ENCODE measurements around the gene MACROD1.

MACROD1 gene

GRCh38 chr11:64006398-64006797, 159.5 kb downstream of the MACROD1 start:
- no peak for DNase-seq (ENCODE audit: insufficient read length, low spot score)
- TF ChIP-seq POLR2A (IDR thresholded peaks at IDR 0.05; ENCODE audit: low read depth, low read length): no peak
- no peak for TF ChIP-seq POLR2AphosphoS5 (IDR thresholded peaks at IDR 0.05; ENCODE audit: low read depth, low read length)
- no peak for TF ChIP-seq SPI1 (IDR thresholded peaks at IDR 0.05; ENCODE audit: low read depth, low read length)
- TF ChIP-seq POU2F2 (IDR thresholded peaks at IDR 0.05; ENCODE audit: low read depth, low read length): no peak
- no peak for TF ChIP-seq PAX5 (IDR thresholded peaks at IDR 0.05; ENCODE audit: insufficient read depth, low read length, severe bottlenecking)
- no peak for TF ChIP-seq TAF1 (IDR thresholded peaks at IDR 0.05; ENCODE audit: low read depth, low read length)
- FAIRE-seq: no peak

GRCh38 chr11:64005691-64006090, 160.2 kb downstream of the MACROD1 start:
- no peak for TF ChIP-seq POU2F2 (IDR thresholded peaks at IDR 0.05; ENCODE audit: low read depth, low read length)
- no peak for TF ChIP-seq PAX5 (IDR thresholded peaks at IDR 0.05; ENCODE audit: insufficient read depth, low read length, severe bottlenecking)
- no peak for TF ChIP-seq SPI1 (IDR thresholded peaks at IDR 0.05; ENCODE audit: low read depth, low read length)
- no peak for TF ChIP-seq POLR2A (IDR thresholded peaks at IDR 0.05; ENCODE audit: low read depth, low read length)
- TF ChIP-seq TAF1 (IDR thresholded peaks at IDR 0.05; ENCODE audit: low read depth, low read length): no peak
- TF ChIP-seq POLR2AphosphoS5 (IDR thresholded peaks at IDR 0.05; ENCODE audit: low read depth, low read length): no peak
- no peak for DNase-seq (ENCODE audit: insufficient read length, low spot score)
- no peak for FAIRE-seq

GRCh38 chr11:64004590-64004984, 161.3 kb downstream of the MACROD1 start:
- TF ChIP-seq POLR2AphosphoS5 (IDR thresholded peaks at IDR 0.05; ENCODE audit: low read depth, low read length) (no peak), POU2F2 (IDR thresholded peaks at IDR 0.05; ENCODE audit: low read depth, low read length) (no peak)
- FAIRE-seq (no peak), DNase-seq (ENCODE audit: insufficient read length, low spot score) (no peak)

- no peak for TF ChIP-seq PAX5 (IDR thresholded peaks at IDR 0.05; ENCODE audit: insufficient read depth, low read length, severe bottlenecking)
- TF ChIP-seq SPI1 (IDR thresholded peaks at IDR 0.05; ENCODE audit: low read depth, low read length): no peak
- TF ChIP-seq POU2F2 (IDR thresholded peaks at IDR 0.05; ENCODE audit: low read depth, low read length): no peak
- TF ChIP-seq POLR2AphosphoS5 (IDR thresholded peaks at IDR 0.05; ENCODE audit: low read depth, low read length): no peak
- TF ChIP-seq TAF1 (IDR thresholded peaks at IDR 0.05; ENCODE audit: low read depth, low read length): no peak
- TF ChIP-seq POLR2A (IDR thresholded peaks at IDR 0.05; ENCODE audit: low read depth, low read length): no peak
- FAIRE-seq: no peak
- no peak for DNase-seq (ENCODE audit: insufficient read length, low spot score)
Measured at GRCh38 chr11:64003807-64004589, 161.9 kb downstream of the MACROD1 start.

GRCh38 chr11:64001484-64002420, 164.2 kb downstream of the MACROD1 start:
- DNase-seq (ENCODE audit: insufficient read length, low spot score) (no peak), FAIRE-seq (peak; percentile 40)
- TF ChIP-seq TAF1 (IDR thresholded peaks at IDR 0.05; ENCODE audit: low read depth, low read length) (no peak), SPI1 (IDR thresholded peaks at IDR 0.05; ENCODE audit: low read depth, low read length) (no peak), PAX5 (IDR thresholded peaks at IDR 0.05; ENCODE audit: insufficient read depth, low read length, severe bottlenecking) (no peak), POLR2A (IDR thresholded peaks at IDR 0.05; ENCODE audit: low read depth, low read length) (no peak), POLR2AphosphoS5 (IDR thresholded peaks at IDR 0.05; ENCODE audit: low read depth, low read length) (no peak), POU2F2 (IDR thresholded peaks at IDR 0.05; ENCODE audit: low read depth, low read length) (no peak)

- DNase-seq (ENCODE audit: insufficient read length, low spot score) (no peak), FAIRE-seq (no peak)
- no peak for TF ChIP-seq SPI1 (IDR thresholded peaks at IDR 0.05; ENCODE audit: low read depth, low read length)
- no peak for TF ChIP-seq PAX5 (IDR thresholded peaks at IDR 0.05; ENCODE audit: insufficient read depth, low read length, severe bottlenecking)
- TF ChIP-seq TAF1 (IDR thresholded peaks at IDR 0.05; ENCODE audit: low read depth, low read length): no peak
- no peak for TF ChIP-seq POU2F2 (IDR thresholded peaks at IDR 0.05; ENCODE audit: low read depth, low read length)
- TF ChIP-seq POLR2A (IDR thresholded peaks at IDR 0.05; ENCODE audit: low read depth, low read length): no peak
- TF ChIP-seq POLR2AphosphoS5 (IDR thresholded peaks at IDR 0.05; ENCODE audit: low read depth, low read length): no peak
Measured at GRCh38 chr11:64000740-64001483, 165.0 kb downstream of the MACROD1 start.

- peak; percentile 77 for FAIRE-seq
- no peak; the same call in 1 of the 2 replicates for TF ChIP-seq POLR2AphosphoS5 (IDR thresholded peaks at IDR 0.05; ENCODE audit: low read depth, low read length)
- no peak for TF ChIP-seq PAX5 (IDR thresholded peaks at IDR 0.05; ENCODE audit: insufficient read depth, low read length, severe bottlenecking)
- no peak for TF ChIP-seq POLR2A (IDR thresholded peaks at IDR 0.05; ENCODE audit: low read depth, low read length)
- no peak for TF ChIP-seq POU2F2 (IDR thresholded peaks at IDR 0.05; ENCODE audit: low read depth, low read length)
- TF ChIP-seq SPI1 (IDR thresholded peaks at IDR 0.05; ENCODE audit: low read depth, low read length): no peak
- TF ChIP-seq TAF1 (IDR thresholded peaks at IDR 0.05; ENCODE audit: low read depth, low read length): no peak
- peak; percentile 97 for DNase-seq (ENCODE audit: insufficient read length, low spot score)
Measured at GRCh38 chr11:64000026-64000739, 165.7 kb downstream of the MACROD1 start.

GRCh38 chr11:63999349-64000025, 166.4 kb downstream of the MACROD1 start:
- DNase-seq (ENCODE audit: insufficient read length, low spot score) (peak; percentile 86), FAIRE-seq (peak; percentile 75)
- TF ChIP-seq POLR2A (IDR thresholded peaks at IDR 0.05; ENCODE audit: low read depth, low read length): no peak
